IPS DF 4.7 (cell line): Measurements from ENCODE around the gene NUBPL.

Experiments
- DNase-seq: peaks from one replicate; pipeline ENCODE4 v3.0.0-alpha.2; 2013; ENCODE audit warnings: low spot score; ENCODE audit errors: extremely low read depth

NUBPL gene

GRCh38 chr14:31909977-31910376, 348.8 kb downstream of the NUBPL start:
- DNase-seq: no peak
